Trophoblast cell (in vitro differentiated cells and primary cell): ENCODE data around the gene YKT6.

Experiments
- DNase-seq, 2 donors: peaks; one replicate each; pipeline ENCODE4 v3.0.0-alpha.2; 2016
- H2AFZ ChIP-seq: 2 replicates; pipeline ENCODE4 v1.6.1; 2013; ENCODE audit warnings: low read length, moderate library complexity, mild to moderate bottlenecking; ENCODE audit not compliant: insufficient read depth, poor library complexity
- H2AK5ac ChIP-seq: 2 replicates; pipeline ENCODE4 v1.6.1; 2013; ENCODE audit warnings: mild to moderate bottlenecking, low read length
- H2BK120ac ChIP-seq: 2 replicates; pipeline ENCODE4 v1.6.1; 2013; ENCODE audit warnings: low read length, mild to moderate bottlenecking, moderate library complexity; ENCODE audit not compliant: insufficient read depth, poor library complexity
- H2BK12ac ChIP-seq: 2 replicates; pipeline ENCODE4 v1.6.1; 2013; ENCODE audit warnings: mild to moderate bottlenecking, low read length, moderate library complexity
- H2BK5ac ChIP-seq: 2 replicates; pipeline ENCODE4 v1.6.1; 2013; ENCODE audit warnings: low read length, low read depth, moderate library complexity, mild to moderate bottlenecking; ENCODE audit not compliant: poor library complexity
- H3K14ac ChIP-seq: 2 replicates; pipeline ENCODE4 v1.6.1; 2013; ENCODE audit warnings: mild to moderate bottlenecking, low read length
- H3K18ac ChIP-seq: 2 replicates; pipeline ENCODE4 v1.6.1; 2013; ENCODE audit warnings: mild to moderate bottlenecking, low read length
- H3K23ac ChIP-seq: 2 replicates; pipeline ENCODE4 v1.6.1; 2013; ENCODE audit warnings: low read length
- H3K27ac ChIP-seq: 2 replicates; pipeline ENCODE4 v1.5.1; 2013; ENCODE audit warnings: low read depth, mild to moderate bottlenecking, inconsistent platforms, low read length, moderate library complexity
- H3K27me3 ChIP-seq: 2 replicates; pipeline ENCODE4 v1.6.1; 2013; ENCODE audit warnings: inconsistent platforms, mild to moderate bottlenecking, low read length, moderate library complexity; ENCODE audit not compliant: insufficient read depth
- H3K36me3 ChIP-seq, 2 experiments: 1 replicate in 1 of 2; 2 replicates in 1 of 2; pipeline ENCODE4 v1.6.1; 2013; ENCODE audit warnings: low read length in 2 of 2, mild to moderate bottlenecking in 2 of 2, moderate library complexity in 1 of 2; ENCODE audit not compliant: insufficient read depth in 2 of 2, control insufficient read depth in 1 of 2
- H3K4ac ChIP-seq: 2 replicates; pipeline ENCODE4 v1.6.1; 2013; ENCODE audit warnings: low read depth, mild to moderate bottlenecking, low read length, moderate library complexity
- H3K4me1 ChIP-seq, 2 experiments: 1 replicate in 1 of 2; 2 replicates in 1 of 2; pipeline ENCODE4 v1.6.1; 2013; ENCODE audit warnings: low read length in 2 of 2, mild to moderate bottlenecking in 2 of 2, moderate library complexity in 1 of 2; ENCODE audit not compliant: insufficient read depth in 2 of 2, control insufficient read depth in 1 of 2
- H3K4me2 ChIP-seq: 2 replicates; pipeline ENCODE4 v1.6.1; 2013; ENCODE audit warnings: inconsistent platforms, mild to moderate bottlenecking, low read length, moderate library complexity
- H3K4me3 ChIP-seq: 2 replicates; pipeline ENCODE4 v1.5.1; 2013; ENCODE audit warnings: mild to moderate bottlenecking, low read depth, low read length, inconsistent platforms
- H3K79me1 ChIP-seq: one replicate; pipeline ENCODE4 v1.6.1; 2013; ENCODE audit warnings: low read length
- H3K79me2 ChIP-seq: 2 replicates; pipeline ENCODE4 v1.6.1; 2013; ENCODE audit warnings: low read length, mild to moderate bottlenecking; ENCODE audit not compliant: control insufficient read depth, insufficient read depth, poor library complexity
- H3K9ac ChIP-seq: 2 replicates; pipeline ENCODE4 v1.6.1; 2013; ENCODE audit warnings: mild to moderate bottlenecking, low read length
- H3K9me3 ChIP-seq: 2 replicates; pipeline ENCODE4 v1.6.1; 2013; ENCODE audit warnings: low read depth, mild to moderate bottlenecking, control low read depth, inconsistent platforms, low read length; ENCODE audit not compliant: insufficient read depth
- H4K12ac ChIP-seq: 2 replicates; pipeline ENCODE4 v1.6.1; 2013; ENCODE audit warnings: low read depth, mild to moderate bottlenecking, low read length, moderate library complexity
- H4K8ac ChIP-seq: 2 replicates; pipeline ENCODE4 v1.6.1; 2013; ENCODE audit warnings: low read depth, mild to moderate bottlenecking, low read length, moderate library complexity
- H4K91ac ChIP-seq: one replicate; pipeline ENCODE4 v1.6.1; 2013; ENCODE audit warnings: low read depth, mild to moderate bottlenecking, low read length, moderate library complexity
- WGBS: extraction: QIAGEN DNeasy Blood & Tissue Kit; methylation state at CpG from one replicate; pipeline ENCODE4 v1.1.7; 2013; ENCODE audit warnings: missing lambda C conversion rate; ENCODE audit not compliant: insufficient read length, insufficient coverage; ENCODE audit errors: extremely low coverage; 5-methylcytosine and 5-hydroxymethylcytosine counted together

Gene YKT6

GRCh38 chr7:44184873-44185446 is 15.8 kb upstream of the YKT6 start:
- H3K14ac ChIP-seq, result peak overlapping the region; percentile 30
- H2AFZ ChIP-seq, result no peak overlapping the region
- H2BK12ac ChIP-seq, result no peak overlapping the region
- no peaks in the 10 kb centered on the region for H3K79me2 ChIP-seq
- no peak overlapping the region for H3K27ac ChIP-seq
- no peak overlapping the region for H2AK5ac ChIP-seq
- peaks cover 4% of the 10 kb centered on the region for H3K9me3 ChIP-seq
- H3K36me3 ChIP-seq, result no peaks in the 10 kb centered on the region
- no peak overlapping the region for H3K23ac ChIP-seq
- H2BK5ac ChIP-seq, result no peak overlapping the region
- no peak for DNase-seq
- peak overlapping the region; percentile 5 for H4K8ac ChIP-seq
- H3K18ac ChIP-seq, result no peak overlapping the region
- H3K4me2 ChIP-seq, result no peak overlapping the region
- WGBS, result no CpG with 5 or more reads among the region's 2 CpGs
- H3K79me1 ChIP-seq, result no peaks in the 10 kb centered on the region
- H3K4ac ChIP-seq, result no peak overlapping the region
- H3K9ac ChIP-seq, result no peak overlapping the region
- H3K27me3 ChIP-seq, result no peaks in the 10 kb centered on the region
- H2BK120ac ChIP-seq, result no peak overlapping the region
- no peak overlapping the region for H3K4me3 ChIP-seq
- H4K12ac ChIP-seq, result no peak overlapping the region
- H4K91ac ChIP-seq, result peak overlapping the region; percentile 37
- H3K4me1 ChIP-seq, result peaks cover 2 to 3% of the 10 kb centered on the region in 2 experiments

GRCh38 chr7:44185729-44186128 is 15.0 kb upstream of the YKT6 start:
- no CpG with 5 or more reads among the region's 5 CpGs for WGBS
- Histone ChIP-seq H2BK120ac (no peak overlapping the region), H3K79me2 (no peaks in the 10 kb centered on the region)

DNA sequence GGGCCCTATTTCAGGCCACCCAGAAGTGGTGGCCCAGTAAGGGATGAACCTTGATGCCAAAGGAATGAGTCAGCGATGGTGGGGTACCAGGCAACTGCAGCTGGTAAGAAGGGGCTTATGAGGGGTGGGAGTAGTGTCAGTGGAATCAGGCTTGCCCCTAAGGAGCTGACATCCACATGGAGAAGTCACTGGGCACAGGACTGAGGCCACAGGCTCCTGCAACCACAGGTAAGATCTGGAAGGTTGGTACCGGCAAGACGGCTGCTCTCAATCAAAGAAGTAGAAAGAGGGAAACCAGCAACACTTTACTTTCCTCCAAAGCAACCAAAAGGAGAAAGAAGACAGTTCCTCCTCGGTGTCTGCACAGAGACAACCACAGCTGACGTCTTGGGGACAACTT is 14.0 kb upstream of the YKT6 start:
- Histone ChIP-seq H3K27me3 (no peaks in the 10 kb centered on the region), H4K12ac (no peak overlapping the region), H3K14ac (no peak overlapping the region), H2BK5ac (no peak overlapping the region), H2BK12ac (no peak overlapping the region), H3K9me3 (peaks cover 4% of the 10 kb centered on the region), H3K4me3 (no peak overlapping the region), H4K8ac (no peak overlapping the region), H3K79me2 (no peaks in the 10 kb centered on the region), H3K4me1 (peaks cover 2 to 3% of the 10 kb centered on the region in 2 experiments), H3K4me2 (no peak overlapping the region), H3K9ac (no peak overlapping the region), H2AK5ac (no peak overlapping the region), H3K79me1 (no peaks in the 10 kb centered on the region), H3K18ac (no peak overlapping the region), H3K27ac (no peak overlapping the region), H4K91ac (no peak overlapping the region), H2AFZ (no peak overlapping the region), H3K36me3 (no peaks in the 10 kb centered on the region), H3K4ac (no peak overlapping the region), H3K23ac (no peak overlapping the region), H2BK120ac (no peak overlapping the region)
- no CpG with 5 or more reads among the region's 5 CpGs for WGBS
- no peak for DNase-seq

More at GRCh38 chr7:44185729-44186128, 15.0 kb upstream of the YKT6 start:
- H2AK5ac ChIP-seq, result no peak overlapping the region
- H3K18ac ChIP-seq, result no peak overlapping the region
- no peak for DNase-seq
- H4K12ac ChIP-seq, result no peak overlapping the region
- H3K4me1 ChIP-seq, result peaks cover 2 to 3% of the 10 kb centered on the region in 2 experiments
- H2AFZ ChIP-seq, result no peak overlapping the region
- peaks cover 4% of the 10 kb centered on the region for H3K9me3 ChIP-seq
- no peak overlapping the region for H3K4ac ChIP-seq
- no peak overlapping the region for H4K91ac ChIP-seq
- peak overlapping the region; percentile 5 for H2BK12ac ChIP-seq
- H3K14ac ChIP-seq, result no peak overlapping the region
- no peak overlapping the region for H3K4me2 ChIP-seq
- no peak overlapping the region for H3K4me3 ChIP-seq
- H3K27me3 ChIP-seq, result no peaks in the 10 kb centered on the region
- H2BK5ac ChIP-seq, result no peak overlapping the region
- H3K9ac ChIP-seq, result no peak overlapping the region
- H3K36me3 ChIP-seq, result no peaks in the 10 kb centered on the region
- H3K27ac ChIP-seq, result no peak overlapping the region
- H3K23ac ChIP-seq, result no peak overlapping the region
- no peak overlapping the region for H4K8ac ChIP-seq
- no peaks in the 10 kb centered on the region for H3K79me1 ChIP-seq

DNA sequence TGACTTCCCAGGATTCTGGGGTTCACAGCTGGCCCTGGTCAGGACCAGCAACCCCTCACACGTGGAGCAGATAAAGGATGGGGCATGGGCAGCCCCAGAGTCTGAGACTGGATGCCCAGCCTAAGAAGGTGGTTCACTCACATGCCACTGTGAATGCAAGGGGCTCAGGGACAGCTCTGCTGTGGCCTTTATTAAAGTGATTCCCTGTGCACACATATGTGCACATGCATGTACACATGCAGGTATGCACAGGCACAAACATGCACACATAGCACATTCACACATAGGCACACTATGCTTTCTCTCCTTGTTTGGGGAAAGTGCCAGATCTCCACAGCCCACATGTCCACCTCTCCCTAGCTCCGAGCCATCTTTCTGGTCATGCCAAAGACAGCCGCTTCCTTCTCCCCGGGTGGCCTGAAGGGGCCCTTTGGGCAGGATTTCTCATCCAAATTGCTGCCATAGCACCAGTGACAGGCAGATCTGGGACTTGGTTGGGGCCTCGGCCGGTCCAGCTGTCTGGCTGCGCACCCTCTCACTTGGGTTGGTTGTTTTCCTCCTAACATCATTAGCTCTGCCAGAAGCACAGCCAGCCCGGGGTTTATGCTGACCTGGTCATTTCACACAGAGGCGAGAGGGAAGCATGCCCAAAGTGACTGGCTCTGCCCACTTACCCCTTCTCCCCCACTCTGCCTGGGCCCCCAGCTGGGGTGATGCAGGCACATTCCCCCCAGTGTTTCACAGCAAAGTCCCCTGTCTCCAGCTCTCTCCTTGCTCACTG is 13.0 kb upstream of the YKT6 start:
- H4K12ac ChIP-seq, result no peak overlapping the region
- no peak overlapping the region for H3K4ac ChIP-seq
- no peak overlapping the region for H3K4me2 ChIP-seq
- H2AFZ ChIP-seq, result no peak overlapping the region
- H2BK120ac ChIP-seq, result no peak overlapping the region
- no peak overlapping the region for H2BK5ac ChIP-seq
- no CpG with 5 or more reads among the region's 9 CpGs for WGBS
- no peak overlapping the region for H3K9ac ChIP-seq
- no peaks in the 10 kb centered on the region for H3K79me2 ChIP-seq
- H4K8ac ChIP-seq, result no peak overlapping the region
- H3K14ac ChIP-seq, result no peak overlapping the region
- no peak for DNase-seq
- peaks cover 2 to 3% of the 10 kb centered on the region in 2 experiments for H3K4me1 ChIP-seq
- no peak overlapping the region for H4K91ac ChIP-seq
- no peak overlapping the region for H3K18ac ChIP-seq
- peaks cover 1% of the 10 kb centered on the region for H3K9me3 ChIP-seq
- no peak overlapping the region for H3K23ac ChIP-seq
- no peak overlapping the region for H2AK5ac ChIP-seq
- H3K36me3 ChIP-seq, result no peaks in the 10 kb centered on the region
- no peak overlapping the region for H3K4me3 ChIP-seq
- no peaks in the 10 kb centered on the region for H3K79me1 ChIP-seq
- H3K27ac ChIP-seq, result no peak overlapping the region
- no peak overlapping the region for H2BK12ac ChIP-seq
- H3K27me3 ChIP-seq, result no peaks in the 10 kb centered on the region
